H4 (cell line): ENCODE results near the gene PHKA2. TPM values are rescaled to one million over a fixed set of nuclear protein-coding genes. Genes with fewer than 3 reads are reported as not detected.
"Not testable (repeated sequence)": the region's sequence is repeated elsewhere in the genome, so short reads cannot be mapped to it uniquely, and the experiment has no call there.

ENCODE experiments used
- DNase-seq: peaks from one replicate; pipeline ENCODE4 v3.0.0-alpha.2; 2015; ENCODE audit warnings: low spot score
- total RNA-seq: library from RNA; depleted of rRNA; stranded (reverse); fragments of >200 nt; shearing (Covaris generic); gene quantifications from 2 replicates; pipeline ENCODE4 v1.2.3, GENCODE V29; 2014; rRNA removed

Gene PHKA2
- total RNA-seq, 1 experiment from 2014 or later = 5.2 TPM

DNA sequence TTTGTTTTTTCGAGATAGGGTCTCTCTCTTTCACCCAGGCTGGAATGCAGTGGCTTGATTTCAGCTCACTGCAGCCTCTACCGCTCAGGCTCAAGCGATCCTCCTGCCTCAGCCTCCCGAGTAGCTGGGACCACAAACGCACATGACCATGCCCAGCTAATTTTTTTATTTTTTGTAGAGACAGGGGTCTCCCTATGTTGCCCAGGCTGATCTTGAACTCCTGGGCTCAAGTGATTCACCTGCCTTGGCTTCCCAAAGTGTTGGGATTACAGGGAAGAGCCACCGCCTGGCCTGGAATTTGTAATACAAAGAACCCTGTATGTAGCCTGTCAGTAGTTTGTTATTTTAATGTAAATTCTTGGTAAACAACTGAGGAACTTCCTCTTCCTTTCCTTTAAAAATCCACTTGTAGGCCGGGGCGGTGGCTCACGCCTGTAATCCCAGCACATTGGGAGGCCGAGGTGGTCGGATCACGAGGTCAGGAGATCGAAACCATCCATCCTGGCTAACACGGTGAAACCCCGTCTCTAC is 119.5 kb downstream of the PHKA2 start:
- no peak for DNase-seq

DNA sequence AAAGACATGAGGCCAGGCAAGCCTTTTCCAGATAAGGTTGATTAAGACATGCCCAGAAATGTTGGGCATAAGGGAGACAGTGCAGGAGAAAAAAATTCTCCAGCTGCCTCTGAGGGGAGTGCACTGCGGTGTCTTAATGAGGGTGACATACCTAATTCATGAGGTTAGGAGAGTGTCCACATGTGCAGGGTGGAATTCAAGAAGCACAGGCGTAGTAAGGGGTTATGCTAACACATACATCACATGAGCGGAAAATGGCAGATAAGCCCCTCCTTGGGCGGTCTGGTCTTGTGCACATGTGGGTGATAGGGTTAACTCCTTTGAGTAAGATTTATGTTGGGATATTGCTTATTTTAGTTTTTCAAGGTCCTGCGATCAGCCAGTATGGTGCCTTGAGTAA is 122.4 kb downstream of the PHKA2 start:
- DNase-seq = no peak

DNA sequence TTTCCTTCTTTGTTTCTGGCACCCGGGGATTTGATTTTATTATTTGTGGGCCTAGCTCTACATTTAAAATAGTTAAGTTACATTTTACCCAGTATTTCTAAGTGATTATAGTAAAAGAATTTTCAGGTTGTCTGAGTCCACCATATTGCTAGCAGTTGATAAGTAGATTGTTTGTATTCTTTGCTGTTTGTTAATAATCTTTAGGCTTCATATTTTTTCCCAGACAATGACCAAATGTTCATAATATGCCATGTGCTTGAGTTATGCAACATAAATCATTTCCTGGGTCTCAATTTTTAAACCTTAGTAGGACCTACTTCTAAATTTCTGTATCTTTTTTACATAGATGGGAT is 127.3 kb downstream of the PHKA2 start:
- DNase-seq = no peak

DNA sequence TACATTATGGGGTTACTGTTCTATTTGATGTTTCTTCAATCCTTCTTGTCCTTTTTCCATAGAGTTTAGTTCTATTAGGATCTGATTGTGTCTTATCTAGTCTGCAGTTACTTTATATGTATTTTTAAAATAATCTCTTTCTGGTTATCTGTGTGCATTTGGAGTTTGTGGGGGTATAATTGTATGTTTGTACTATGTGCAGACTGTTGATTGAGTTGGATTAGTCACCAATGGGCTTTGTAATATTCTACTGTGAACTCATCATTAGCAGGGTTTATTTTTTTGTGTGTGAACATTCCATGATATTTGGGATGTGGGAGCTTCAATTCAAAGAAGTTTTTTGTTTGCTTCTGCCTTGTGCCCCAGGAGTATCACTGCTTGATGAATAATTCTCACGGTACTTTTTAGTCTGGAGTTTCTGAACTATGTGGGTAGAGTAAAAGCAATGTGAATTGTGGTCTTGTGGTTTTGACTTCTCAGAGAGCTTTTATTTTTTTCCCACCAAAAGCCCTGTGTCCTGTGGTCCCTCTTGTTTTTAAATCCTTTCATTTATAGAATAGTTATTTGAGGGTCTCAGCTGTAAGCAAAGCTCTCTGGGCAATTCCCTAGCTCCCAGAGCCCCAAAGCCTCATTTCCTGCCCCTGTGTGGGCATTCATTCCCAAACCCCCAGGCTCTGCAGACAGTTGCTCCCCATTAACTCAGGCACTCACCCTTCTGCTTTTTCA is 127.8 kb downstream of the PHKA2 start:
- DNase-seq = peak; percentile 68

DNA sequence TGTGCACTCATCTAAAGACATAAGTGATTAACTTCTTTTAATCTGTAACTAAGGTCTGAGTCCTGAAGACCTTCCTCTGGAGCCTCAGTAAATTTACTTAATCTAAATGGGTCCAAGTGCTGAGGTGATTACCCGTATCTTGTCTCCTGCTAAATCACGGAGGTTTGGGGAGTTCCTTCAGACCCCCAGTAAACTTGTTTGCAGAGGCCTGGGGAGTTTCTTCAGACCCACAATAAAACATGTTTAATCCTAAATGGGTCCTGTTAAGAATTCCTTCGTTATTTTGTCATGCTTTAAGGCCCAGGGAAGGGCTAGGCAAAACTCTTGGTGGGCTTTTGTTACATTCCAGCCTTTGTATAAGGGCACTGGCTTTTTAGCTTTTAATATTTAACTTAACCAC is 136.0 kb downstream of the PHKA2 start:
- not testable (repeated sequence) for DNase-seq

Other genes with a start within 250 kb of the PHKA2 start
- gene ADGRG2, start 138.4 kb upstream of the PHKA2 start, total RNA-seq = 0.58 and 1.2 TPM in 2 replicates